MM.1S (cell line): ENCODE data around the gene TPM1.

Source experiments
- EZH2 ChIP-seq: fragments of 300-600 bp; sonication (generic); optimal IDR thresholded peaks from 2 replicates; pipeline ENCODE3; 2017; ENCODE audit warnings: low read depth, mild to moderate bottlenecking, antibody characterized with exemption, low read length, mixed read lengths
- TF ChIP-seq, protein P1 (sequence below): fragments of 300-600 bp; sonication (generic); IDR thresholded peaks from 2 replicates; pipeline ENCODE4 v1.5.1; 2016; ENCODE audit warnings: antibody characterized with exemption, low read length, mixed read lengths

DNA sequence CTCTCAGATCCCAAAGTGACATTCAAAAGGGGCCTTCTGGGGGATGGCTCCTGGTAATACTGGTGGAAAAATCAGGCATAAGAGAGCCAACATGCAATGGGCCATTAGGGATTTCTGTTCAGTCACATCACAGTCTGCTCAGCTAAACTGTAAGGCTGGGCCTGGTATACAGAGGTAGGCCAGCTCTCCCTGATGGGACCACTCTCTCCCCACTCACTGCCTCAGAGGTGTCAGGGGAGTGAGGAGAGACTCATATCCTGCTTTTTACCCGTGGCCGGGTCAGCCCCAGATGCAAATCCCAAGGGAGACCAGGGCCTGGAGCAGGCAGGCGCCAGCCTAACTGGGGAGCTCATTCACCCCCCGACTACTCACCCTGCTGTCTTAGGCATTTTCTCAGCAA, 48.1 kb upstream of the TPM1 start:
- TF ChIP-seq, protein P1, sequence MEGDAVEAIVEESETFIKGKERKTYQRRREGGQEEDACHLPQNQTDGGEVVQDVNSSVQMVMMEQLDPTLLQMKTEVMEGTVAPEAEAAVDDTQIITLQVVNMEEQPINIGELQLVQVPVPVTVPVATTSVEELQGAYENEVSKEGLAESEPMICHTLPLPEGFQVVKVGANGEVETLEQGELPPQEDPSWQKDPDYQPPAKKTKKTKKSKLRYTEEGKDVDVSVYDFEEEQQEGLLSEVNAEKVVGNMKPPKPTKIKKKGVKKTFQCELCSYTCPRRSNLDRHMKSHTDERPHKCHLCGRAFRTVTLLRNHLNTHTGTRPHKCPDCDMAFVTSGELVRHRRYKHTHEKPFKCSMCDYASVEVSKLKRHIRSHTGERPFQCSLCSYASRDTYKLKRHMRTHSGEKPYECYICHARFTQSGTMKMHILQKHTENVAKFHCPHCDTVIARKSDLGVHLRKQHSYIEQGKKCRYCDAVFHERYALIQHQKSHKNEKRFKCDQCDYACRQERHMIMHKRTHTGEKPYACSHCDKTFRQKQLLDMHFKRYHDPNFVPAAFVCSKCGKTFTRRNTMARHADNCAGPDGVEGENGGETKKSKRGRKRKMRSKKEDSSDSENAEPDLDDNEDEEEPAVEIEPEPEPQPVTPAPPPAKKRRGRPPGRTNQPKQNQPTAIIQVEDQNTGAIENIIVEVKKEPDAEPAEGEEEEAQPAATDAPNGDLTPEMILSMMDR: no peak
- TF ChIP-seq EZH2: no peak
